Heart left ventricle (tissue), 13 donors: ENCODE results near the gene BRD3OS.

Source experiments
- CTCF ChIP-seq, 12 donors: fragments of 200-600 bp; sonication (generic) in 4 of 12; IDR thresholded peaks; one replicate each; pipeline versions ENCODE4 v1.5.0 to v1.8.0; 2018 to 2022; ENCODE audit warnings: antibody characterized with exemption in 12 of 12, mild to moderate bottlenecking in 5 of 12
- POLR2A ChIP-seq, 2 donors: fragments of 450-650 bp; IDR thresholded peaks; one replicate each; pipeline ENCODE4 v1.6.1; 2017; ENCODE audit warnings: antibody characterized with exemption in 2 of 2, mild to moderate bottlenecking in 2 of 2, moderate library complexity in 2 of 2
- donor health status: ischemic (EF 13 %, LVEDD 7.1; RV severe dilation, severe dysfunction).
- donor health status: DM: no; HTN: yes; CAD: no.
- donor health status: DM: no; HTN: no; CAD: no.
- donor health status: ischemic (EF 25% LVEDD 6.9; RV normal size, moderate dysfunction).
- donor health status: ischemic (EF 25% LVEDD 5.7; RV mildly dilated, moderate dysfunction).
- donor health status: ischemic (EF 35%, LVEDD 5.7; RV mildly dilated, moderate dysfunction).
- donor health status: nonischemic (EF 11% LVEDD 7.7; RV severe dilation, severe dysfunction).
- donor health status: DM: yes; HTN: yes; CAD: no.
- donor health status: PGD.
- donor health status: ischemic (EF 29% LVEDD 5.4; RV normal size, mild dysfunction).
- donor health status: nonischemic (EF 23%, LVEDD 6.1; RV moderate dilation, normal function).

GRCh38 chr9:134014946-134015345, 10.3 kb upstream of the BRD3OS start:
- TF ChIP-seq CTCF (IDR thresholded peaks at IDR 0.05) (no peak), POLR2A (IDR thresholded peaks at IDR 0.05) (no peak)
